Neuronal stem cell (in vitro differentiated cells): ENCODE results near the gene VPS39. TPM values are rescaled to one million over a fixed set of nuclear protein-coding genes. Genes with fewer than 3 reads are reported as not detected.

Experiments
- DNase-seq: peaks from one replicate; pipeline ENCODE4 v3.0.0-alpha.2; 2013; ENCODE audit warnings: low spot score
- H2AFZ ChIP-seq: one replicate; pipeline ENCODE4 v1.6.1; 2013; ENCODE audit warnings: mild to moderate bottlenecking, low read length, inconsistent platforms
- H2AK5ac ChIP-seq: 2 replicates; pipeline ENCODE4 v1.6.1; 2013; ENCODE audit warnings: low read depth, mild to moderate bottlenecking, inconsistent platforms, low read length, moderate library complexity, mixed read lengths
- H2BK120ac ChIP-seq: 2 replicates; pipeline ENCODE4 v1.6.1; 2013; ENCODE audit warnings: low read depth, mild to moderate bottlenecking, inconsistent platforms, low read length, moderate library complexity, mixed read lengths
- H2BK12ac ChIP-seq: one replicate; pipeline ENCODE4 v1.6.1; 2013; ENCODE audit warnings: low read length, inconsistent platforms
- H2BK15ac ChIP-seq: 2 replicates; pipeline ENCODE4 v1.6.1; 2013; ENCODE audit warnings: mild to moderate bottlenecking, low read length, inconsistent platforms, mixed read lengths
- H2BK5ac ChIP-seq: one replicate; pipeline ENCODE4 v1.6.1; 2013; ENCODE audit warnings: inconsistent platforms, mild to moderate bottlenecking, low read length, moderate library complexity
- H3K14ac ChIP-seq: one replicate; pipeline ENCODE4 v1.6.1; 2013; ENCODE audit warnings: low read length, inconsistent platforms
- H3K18ac ChIP-seq: 2 replicates; pipeline ENCODE4 v1.6.1; 2013; ENCODE audit warnings: low read length, inconsistent platforms
- H3K23ac ChIP-seq: 2 replicates; pipeline ENCODE4 v1.6.1; 2013; ENCODE audit warnings: low read depth, mild to moderate bottlenecking, mixed read lengths, low read length, inconsistent platforms; ENCODE audit not compliant: poor library complexity
- H3K27ac ChIP-seq: replicated peaks from 3 replicates; pipeline ENCODE4 v1.5.1; 2013; ENCODE audit warnings: low read length, inconsistent platforms
- H3K27me3 ChIP-seq, 3 experiments: 2 replicates each; pipeline ENCODE4 v1.6.1; 2013; ENCODE audit warnings: low read length in 3 of 3, mild to moderate bottlenecking in 2 of 3, inconsistent platforms in 1 of 3, low read depth in 1 of 3, mixed read lengths in 1 of 3, moderate library complexity in 1 of 3; ENCODE audit not compliant: control insufficient read depth in 3 of 3, insufficient read depth in 3 of 3
- H3K36me3 ChIP-seq, 2 donors: replicated peaks in 1 of 2; 2 replicates each; pipeline ENCODE4 v1.6.1; 2013; ENCODE audit warnings: low read length in 2 of 2; ENCODE audit not compliant: control insufficient read depth in 2 of 2, insufficient read depth in 2 of 2
- H3K4ac ChIP-seq: 2 replicates; pipeline ENCODE4 v1.6.1; 2013; ENCODE audit warnings: inconsistent platforms, mild to moderate bottlenecking, low read length, moderate library complexity
- H3K4me1 ChIP-seq, 2 donors: 1 replicate in 1 of 2; 2 replicates in 1 of 2; pipeline ENCODE4 v1.6.1; 2013; ENCODE audit warnings: low read length in 2 of 2, low read depth in 1 of 2; ENCODE audit not compliant: control insufficient read depth in 2 of 2, insufficient read depth in 1 of 2
- H3K4me2 ChIP-seq: one replicate; pipeline ENCODE4 v1.6.1; 2013; ENCODE audit warnings: mild to moderate bottlenecking, low read length, inconsistent platforms; ENCODE audit not compliant: insufficient read depth, poor library complexity, severe bottlenecking
- H3K4me3 ChIP-seq, 2 donors: 2 replicates each; pipeline ENCODE4 v1.5.1; 2013; ENCODE audit warnings: low read length in 2 of 2, mild to moderate bottlenecking in 2 of 2, inconsistent platforms in 1 of 2, moderate library complexity in 1 of 2
- H3K79me1 ChIP-seq: one replicate; pipeline ENCODE4 v1.6.1; 2013; ENCODE audit warnings: low read depth, mild to moderate bottlenecking, inconsistent platforms, low read length, moderate library complexity
- H3K9ac ChIP-seq: one replicate; pipeline ENCODE4 v1.6.1; 2013; ENCODE audit warnings: mild to moderate bottlenecking, low read depth, low read length, inconsistent platforms; ENCODE audit not compliant: poor library complexity
- H3K9me3 ChIP-seq, 2 donors: replicated peaks in 1 of 2; 2 replicates each; pipeline versions ENCODE3 to v1.6.1; 2013; ENCODE audit warnings: low read length in 2 of 2, mild to moderate bottlenecking in 2 of 2, inconsistent platforms in 1 of 2, low read depth in 1 of 2, mixed read lengths in 1 of 2, moderate library complexity in 1 of 2; ENCODE audit not compliant: control insufficient read depth in 2 of 2, insufficient read depth in 1 of 2
- H4K8ac ChIP-seq: one replicate; pipeline ENCODE4 v1.6.1; 2013; ENCODE audit warnings: low read depth, mild to moderate bottlenecking, inconsistent platforms, low read length, moderate library complexity
- H4K91ac ChIP-seq: one replicate; pipeline ENCODE4 v1.6.1; 2013; ENCODE audit warnings: low read length, low read depth, mild to moderate bottlenecking, inconsistent platforms; ENCODE audit not compliant: poor library complexity
- WGBS, 2 donors: extraction: QIAGEN DNeasy Blood & Tissue Kit; methylation state at CpG; one replicate each; pipeline ENCODE4 v1.1.7; 2013; ENCODE audit warnings: missing lambda C conversion rate in 2 of 2, mixed read lengths in 1 of 2; ENCODE audit not compliant: insufficient read length in 2 of 2, insufficient replicate concordance in 1 of 2; ENCODE audit errors: extremely low coverage in 2 of 2; 5-methylcytosine and 5-hydroxymethylcytosine counted together
- polyA plus RNA-seq, 2 experiments: library from polyadenylated mRNA; stranded (reverse); fragments of 200-250 nt; gene quantifications; one replicate each; pipeline ENCODE4 v1.2.3, GENCODE V29; 2013

The VPS39 gene
- 28.2 TPM for polyA plus RNA-seq (2013, experiment 1 of 2)
- 29.2 TPM for polyA plus RNA-seq (2013, experiment 2 of 2)

DNA sequence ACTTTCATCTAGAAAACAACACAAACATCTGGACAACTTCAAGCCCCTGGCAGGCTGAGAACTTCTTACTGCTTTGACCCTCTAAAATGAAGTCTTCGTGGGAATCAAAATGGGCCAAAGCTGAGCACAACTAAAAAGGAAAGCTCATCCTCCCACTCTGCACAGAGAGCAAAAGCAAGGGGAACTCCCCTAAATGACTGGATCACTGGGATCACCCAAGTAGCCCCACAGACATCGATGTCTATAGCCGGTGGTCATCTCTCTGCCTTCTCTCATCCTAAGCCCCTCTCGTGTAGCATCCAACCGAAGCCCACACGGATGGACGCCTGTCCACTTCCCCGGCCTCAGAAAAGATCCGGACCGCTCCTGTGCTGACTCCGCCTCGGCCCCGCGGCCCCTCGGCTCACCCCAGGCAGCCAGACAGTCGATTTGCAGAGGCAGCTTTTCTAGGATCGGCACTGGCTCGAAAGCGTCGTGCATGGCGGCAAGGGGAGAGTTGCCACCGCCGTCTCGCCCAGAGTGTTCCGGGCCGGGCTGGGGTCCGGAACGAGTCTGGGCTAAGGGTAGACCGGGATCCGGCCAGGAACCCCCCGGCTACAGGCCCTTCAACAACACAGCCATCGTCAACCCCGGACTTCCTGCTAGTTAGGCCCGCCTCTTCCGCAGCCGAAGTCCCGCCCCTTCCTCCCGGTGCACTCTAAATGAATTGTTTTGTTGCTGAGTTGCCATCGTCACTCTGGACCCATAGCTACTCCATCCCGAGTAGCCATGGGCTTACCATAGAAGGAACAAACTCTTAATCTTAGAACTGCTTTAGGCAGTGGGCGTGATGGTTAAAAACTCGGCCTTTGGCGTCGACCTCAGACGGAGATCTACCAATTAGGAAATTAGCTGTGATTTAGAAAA is at the start of gene VPS39:
Gene VPS39 (minus strand): TSS at position 631 of the 906 bp plus-strand sequence. CDS start 151 bp downstream, at position 480.
- no CpG with 5 or more reads among the region's 45 CpGs for WGBS, 2 donors
- no peak within 1 kb of the TSS for H2BK15ac ChIP-seq
- no peak within 1 kb of the TSS for H4K8ac ChIP-seq
- no peak within 1 kb of the TSS for H2BK120ac ChIP-seq
- peak within 1 kb of the TSS; percentile 88 to 90 for H3K4me3 ChIP-seq
- peaks cover 4% of the 10 kb centered on the region for H3K79me1 ChIP-seq
- peak within 1 kb of the TSS; percentile 92 for H3K9ac ChIP-seq
- H2AFZ ChIP-seq, result peak within 1 kb of the TSS; percentile 90
- H3K14ac ChIP-seq, result peak within 1 kb of the TSS; percentile 89
- peaks cover 5 to 6% of the 10 kb centered on the region in 2 donors for H3K4me1 ChIP-seq
- H2BK5ac ChIP-seq, result no peak within 1 kb of the TSS
- H2BK12ac ChIP-seq, result no peak within 1 kb of the TSS
- H3K27ac ChIP-seq, result no peak within 1 kb of the TSS
- peak within 1 kb of the TSS; percentile 7 for H2AK5ac ChIP-seq
- H3K18ac ChIP-seq, result peak within 1 kb of the TSS; percentile 76
- no peaks in the 10 kb centered on the region for H3K27me3 ChIP-seq
- no peak within 1 kb of the TSS for H3K4ac ChIP-seq
- DNase-seq, result peak; percentile 62
- peak within 1 kb of the TSS; percentile 65 for H3K4me2 ChIP-seq
- H3K36me3 ChIP-seq, result peaks cover 8 to 50% of the 10 kb centered on the region in 2 donors
- peak within 1 kb of the TSS; percentile 32 for H4K91ac ChIP-seq
- H3K9me3 ChIP-seq, result no peaks in the 10 kb centered on the region
- H3K23ac ChIP-seq, result peak within 1 kb of the TSS; percentile 50

DNA sequence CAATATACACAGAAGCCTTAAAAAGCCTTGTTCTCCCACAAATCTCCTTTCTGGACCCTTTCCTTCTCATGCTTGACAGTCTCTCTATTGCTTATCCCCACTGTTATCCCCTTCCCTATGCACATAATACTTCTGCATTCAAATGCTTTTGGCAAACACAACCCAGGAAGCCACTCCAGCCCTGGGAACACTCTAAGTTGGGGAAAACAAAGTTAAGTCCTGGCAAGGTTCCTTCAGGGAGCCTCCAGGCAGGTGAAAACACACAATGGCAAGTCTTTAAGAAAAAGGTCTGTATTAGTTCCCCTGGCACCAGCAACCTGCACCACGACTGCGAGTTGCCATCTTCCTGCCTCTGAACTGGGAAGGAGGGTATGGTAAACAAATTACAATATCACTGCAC is 45.2 kb upstream of the VPS39 start:
- H2BK15ac ChIP-seq, result no peak overlapping the region
- H2BK120ac ChIP-seq, result no peak overlapping the region
- no peak overlapping the region for H3K4ac ChIP-seq
- H4K91ac ChIP-seq, result no peak overlapping the region
- WGBS, 2 donors, result no CpG with 5 or more reads among the region's 2 CpGs
- H3K27ac ChIP-seq, result no peak overlapping the region
- H4K8ac ChIP-seq, result no peak overlapping the region
- no peaks in the 10 kb centered on the region for H3K4me1 ChIP-seq
- peaks cover 17 to 69% of the 10 kb centered on the region in 2 donors for H3K36me3 ChIP-seq
- peaks cover 11 to 58% of the 10 kb centered on the region in 2 donors for H3K9me3 ChIP-seq
- no peak overlapping the region for H3K14ac ChIP-seq
- no peak overlapping the region for H3K4me3 ChIP-seq
- no peak overlapping the region for H2AK5ac ChIP-seq
- no peak for DNase-seq
- H3K18ac ChIP-seq, result no peak overlapping the region
- no peaks in the 10 kb centered on the region for H3K79me1 ChIP-seq
- H3K4me2 ChIP-seq, result no peak overlapping the region
- H3K27me3 ChIP-seq, result no peaks in the 10 kb centered on the region
- no peak overlapping the region for H2AFZ ChIP-seq
- no peak overlapping the region for H3K9ac ChIP-seq
- no peak overlapping the region for H2BK5ac ChIP-seq
- H2BK12ac ChIP-seq, result no peak overlapping the region
- no peak overlapping the region for H3K23ac ChIP-seq

DNA sequence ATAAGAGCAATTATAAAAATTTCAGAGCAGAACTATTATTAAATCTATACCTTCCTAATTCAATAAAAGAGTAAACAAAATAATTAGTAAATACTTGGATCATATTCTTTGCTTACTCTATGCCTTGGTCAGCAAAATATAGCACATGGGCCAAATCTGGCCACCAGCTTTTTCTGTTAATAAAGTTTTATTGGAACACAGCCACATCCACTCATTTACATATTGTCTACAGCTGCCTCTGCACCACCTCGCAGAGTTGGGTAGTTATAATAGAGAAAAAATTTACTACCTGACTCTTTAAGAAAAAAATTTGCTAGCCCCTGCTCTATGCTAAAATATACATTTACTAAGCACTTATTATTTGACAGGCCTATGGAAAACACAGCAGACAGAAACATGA is 32.7 kb upstream of the VPS39 start:
- no CpG with 5 or more reads among the region's 1 CpG for WGBS, 2 donors
- Histone ChIP-seq H2BK15ac (no peak overlapping the region), H4K8ac (no peak overlapping the region), H3K27me3 (no peaks in the 10 kb centered on the region), H2AFZ (no peak overlapping the region), H3K9me3 (no peaks in the 10 kb centered on the region), H3K18ac (no peak overlapping the region), H3K23ac (no peak overlapping the region), H3K9ac (no peak overlapping the region), H3K4me2 (no peak overlapping the region), H2BK12ac (no peak overlapping the region), H2AK5ac (no peak overlapping the region), H3K79me1 (no peaks in the 10 kb centered on the region), H3K36me3 (peaks cover 8 to 78% of the 10 kb centered on the region in 2 donors), H3K27ac (no peak overlapping the region), H4K91ac (no peak overlapping the region), H3K14ac (no peak overlapping the region), H3K4ac (no peak overlapping the region), H2BK120ac (no peak overlapping the region), H2BK5ac (no peak overlapping the region), H3K4me3 (no peak overlapping the region), H3K4me1 (no peaks in the 10 kb centered on the region)
- DNase-seq, result no peak

DNA sequence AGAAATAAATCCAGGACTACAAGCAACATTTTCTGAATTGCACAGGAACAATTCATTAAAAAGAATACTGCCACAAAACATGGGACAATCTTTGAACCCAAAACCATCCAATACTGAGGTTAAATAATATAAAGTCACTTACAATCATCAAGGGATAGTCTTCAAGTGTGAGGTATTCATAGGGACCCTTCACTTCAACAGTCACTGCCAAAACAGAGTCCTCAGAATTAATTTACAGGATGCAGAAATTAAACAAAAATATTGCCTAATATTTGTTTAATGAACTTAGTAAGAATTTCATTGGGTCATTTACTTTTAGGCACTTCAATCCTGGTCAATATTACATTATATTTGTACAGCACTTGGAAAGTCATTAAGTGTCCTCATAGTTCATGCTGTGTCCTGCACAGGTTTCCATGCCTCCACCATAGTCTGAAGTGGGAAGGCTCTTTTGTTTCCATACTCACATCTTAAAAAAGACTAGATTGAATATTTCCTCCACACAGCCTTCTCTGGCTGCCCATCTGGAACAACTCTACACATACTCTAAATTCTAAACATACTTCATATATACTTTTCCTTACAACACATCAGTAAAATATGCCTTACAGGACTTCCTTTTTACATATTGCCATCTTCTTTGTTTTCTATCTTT is 31.6 kb upstream of the VPS39 start:
- H2AK5ac ChIP-seq, result no peak overlapping the region
- no peak overlapping the region for H2AFZ ChIP-seq
- no peaks in the 10 kb centered on the region for H3K4me1 ChIP-seq
- H3K18ac ChIP-seq, result no peak overlapping the region
- H3K4me3 ChIP-seq, result no peak overlapping the region
- H3K79me1 ChIP-seq, result no peaks in the 10 kb centered on the region
- H3K4ac ChIP-seq, result no peak overlapping the region
- no peak overlapping the region for H2BK120ac ChIP-seq
- H3K14ac ChIP-seq, result no peak overlapping the region
- no peak overlapping the region for H3K9ac ChIP-seq
- H2BK5ac ChIP-seq, result no peak overlapping the region
- H3K4me2 ChIP-seq, result no peak overlapping the region
- no peak overlapping the region for H3K27ac ChIP-seq
- H2BK15ac ChIP-seq, result no peak overlapping the region
- no peaks in the 10 kb centered on the region for H3K27me3 ChIP-seq
- H4K8ac ChIP-seq, result no peak overlapping the region
- H2BK12ac ChIP-seq, result no peak overlapping the region
- H3K9me3 ChIP-seq, result no peaks in the 10 kb centered on the region
- H3K23ac ChIP-seq, result no peak overlapping the region
- DNase-seq, result no peak
- no peak overlapping the region for H4K91ac ChIP-seq
- peaks cover 9 to 89% of the 10 kb centered on the region in 2 donors for H3K36me3 ChIP-seq
